ENCODE measurements around the gene H2BK1.

The H2BK1 gene

GRCh38 chr7:151181011-151181431 lies 29.3 kb downstream of the H2BK1 start:
- Histone ChIP-seq H2AFZ (ENCODE audit: low read depth, low read length) (no peak overlapping the region), H4K20me1 (ENCODE audit: insufficient read depth, low read length) (0 out of 2 replicates have a peak, but pooled peaks cover 6% of the 10 kb centered on the region), H3K9ac (ENCODE audit: low read depth, low read length) (no peak overlapping the region), H3K4me3 (ENCODE audit: low read depth in 1 of 2, low read length in 2 of 2) (no peak overlapping the region), H3K36me3 (ENCODE audit: insufficient read depth, low read length) (no peaks in the 10 kb centered on the region), H3K9me3 (ENCODE audit: insufficient read depth, low read length, severe bottlenecking) (no peaks in the 10 kb centered on the region), H3K27me3 (ENCODE audit: insufficient read depth, low read length, poor library complexity) (peaks cover 16% of the 10 kb centered on the region), H3K27ac (ENCODE audit: low read length) (no peak overlapping the region), H3K4me2 (ENCODE audit: insufficient read depth, low read length) (no peak overlapping the region), H3K79me2 (ENCODE audit: insufficient read depth, low read length) (no peaks in the 10 kb centered on the region), H3K4me1 (ENCODE audit: insufficient read depth, low read length) (no peaks in the 10 kb centered on the region)
- TF ChIP-seq, protein P1, sequence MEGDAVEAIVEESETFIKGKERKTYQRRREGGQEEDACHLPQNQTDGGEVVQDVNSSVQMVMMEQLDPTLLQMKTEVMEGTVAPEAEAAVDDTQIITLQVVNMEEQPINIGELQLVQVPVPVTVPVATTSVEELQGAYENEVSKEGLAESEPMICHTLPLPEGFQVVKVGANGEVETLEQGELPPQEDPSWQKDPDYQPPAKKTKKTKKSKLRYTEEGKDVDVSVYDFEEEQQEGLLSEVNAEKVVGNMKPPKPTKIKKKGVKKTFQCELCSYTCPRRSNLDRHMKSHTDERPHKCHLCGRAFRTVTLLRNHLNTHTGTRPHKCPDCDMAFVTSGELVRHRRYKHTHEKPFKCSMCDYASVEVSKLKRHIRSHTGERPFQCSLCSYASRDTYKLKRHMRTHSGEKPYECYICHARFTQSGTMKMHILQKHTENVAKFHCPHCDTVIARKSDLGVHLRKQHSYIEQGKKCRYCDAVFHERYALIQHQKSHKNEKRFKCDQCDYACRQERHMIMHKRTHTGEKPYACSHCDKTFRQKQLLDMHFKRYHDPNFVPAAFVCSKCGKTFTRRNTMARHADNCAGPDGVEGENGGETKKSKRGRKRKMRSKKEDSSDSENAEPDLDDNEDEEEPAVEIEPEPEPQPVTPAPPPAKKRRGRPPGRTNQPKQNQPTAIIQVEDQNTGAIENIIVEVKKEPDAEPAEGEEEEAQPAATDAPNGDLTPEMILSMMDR (IDR thresholded peaks at IDR 0.05; ENCODE audit: borderline replicate concordance, extremely low read depth, low read length, poor library complexity, severe bottlenecking) = no peak
- no peak for TF ChIP-seq EZH2 (IDR thresholded peaks at IDR 0.05; ENCODE audit: borderline replicate concordance, low read depth, low read length, severe bottlenecking)
- ATAC-seq (ENCODE audit: insufficient read depth, low read depth) (no peak), DNase-seq (no peak)

DNA sequence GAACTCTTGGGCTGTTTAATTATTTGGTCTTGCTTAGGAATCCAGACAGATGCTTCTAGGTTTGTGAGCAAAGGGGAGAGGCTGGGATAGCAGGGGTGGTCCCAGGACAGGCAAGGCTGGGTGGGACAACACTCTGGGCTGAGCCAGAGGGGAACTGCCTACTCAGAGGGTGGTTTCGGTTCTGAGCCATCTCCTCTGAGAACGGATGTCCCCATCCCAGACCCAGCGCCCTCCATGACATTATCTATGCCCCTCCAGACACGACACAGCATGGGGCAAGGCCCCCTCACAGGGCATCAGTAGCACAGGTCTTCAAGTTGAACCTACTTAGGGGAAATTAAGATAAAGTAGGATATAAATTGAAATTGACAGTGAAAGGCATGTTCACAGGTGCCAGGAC lies 30.3 kb downstream of the H2BK1 start:
- no peak overlapping the region for H3K4me3 ChIP-seq (ENCODE audit: low read depth in 1 of 2, low read length in 2 of 2)
- no peak for ATAC-seq (ENCODE audit: insufficient read depth, low read depth)
- no peaks in the 10 kb centered on the region for H3K79me2 ChIP-seq (ENCODE audit: insufficient read depth, low read length)
- H2AFZ ChIP-seq (ENCODE audit: low read depth, low read length) = no peak overlapping the region
- 0 out of 2 replicates have a peak, but pooled peaks cover 6% of the 10 kb centered on the region for H4K20me1 ChIP-seq (ENCODE audit: insufficient read depth, low read length)
- H3K4me2 ChIP-seq (ENCODE audit: insufficient read depth, low read length) = no peak overlapping the region
- no peak for DNase-seq
- H3K27ac ChIP-seq (ENCODE audit: low read length) = no peak overlapping the region
- no peak for TF ChIP-seq EZH2 (IDR thresholded peaks at IDR 0.05; ENCODE audit: borderline replicate concordance, low read depth, low read length, severe bottlenecking)
- TF ChIP-seq, protein P1 (IDR thresholded peaks at IDR 0.05; ENCODE audit: borderline replicate concordance, extremely low read depth, low read length, poor library complexity, severe bottlenecking) = no peak
- H3K4me1 ChIP-seq (ENCODE audit: insufficient read depth, low read length) = no peaks in the 10 kb centered on the region
- no peaks in the 10 kb centered on the region for H3K36me3 ChIP-seq (ENCODE audit: insufficient read depth, low read length)
- H3K9ac ChIP-seq (ENCODE audit: low read depth, low read length) = no peak overlapping the region
- H3K27me3 ChIP-seq (ENCODE audit: insufficient read depth, low read length, poor library complexity) = peaks cover 16% of the 10 kb centered on the region
- no peaks in the 10 kb centered on the region for H3K9me3 ChIP-seq (ENCODE audit: insufficient read depth, low read length, severe bottlenecking)

DNA sequence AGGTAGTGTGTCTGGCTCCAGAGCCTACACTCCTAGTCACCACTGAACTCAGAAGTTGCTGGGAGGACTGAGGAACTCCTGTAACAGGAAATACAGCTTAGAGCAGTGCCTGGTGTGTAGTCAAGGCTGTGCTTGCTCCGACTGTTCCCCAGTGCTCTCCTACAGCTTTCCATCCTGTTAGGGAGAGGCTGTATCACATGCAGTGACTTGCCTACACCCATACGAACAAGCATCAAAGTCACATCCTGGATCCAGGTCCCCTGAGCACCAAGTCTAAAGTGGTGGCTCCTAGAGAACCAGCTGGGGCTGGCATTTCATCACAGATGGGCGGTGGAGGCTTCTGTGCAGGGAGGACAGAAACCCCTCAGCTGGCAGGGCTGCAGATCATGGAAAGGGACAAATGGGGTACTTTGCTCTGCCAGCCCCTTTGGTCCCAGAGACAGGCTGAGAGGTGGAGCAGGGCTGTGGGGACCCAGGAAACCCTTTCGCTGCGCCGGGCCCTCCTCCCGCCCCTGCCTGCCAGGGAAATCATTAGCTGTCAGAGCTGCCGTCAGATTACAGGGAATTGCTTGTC lies 30.9 kb downstream of the H2BK1 start:
- no peak overlapping the region for H3K4me2 ChIP-seq (ENCODE audit: insufficient read depth, low read length)
- no peak overlapping the region for H3K9ac ChIP-seq (ENCODE audit: low read depth, low read length)
- ATAC-seq (ENCODE audit: insufficient read depth, low read depth) (no peak), DNase-seq (no peak)
- no peaks in the 10 kb centered on the region for H3K36me3 ChIP-seq (ENCODE audit: insufficient read depth, low read length)
- no peak overlapping the region for H3K4me3 ChIP-seq (ENCODE audit: low read depth in 1 of 2, low read length in 2 of 2)
- TF ChIP-seq, protein P1 (IDR thresholded peaks at IDR 0.05; ENCODE audit: borderline replicate concordance, extremely low read depth, low read length, poor library complexity, severe bottlenecking) = no peak
- no peak for TF ChIP-seq EZH2 (IDR thresholded peaks at IDR 0.05; ENCODE audit: borderline replicate concordance, low read depth, low read length, severe bottlenecking)
- no peaks in the 10 kb centered on the region for H3K9me3 ChIP-seq (ENCODE audit: insufficient read depth, low read length, severe bottlenecking)
- H3K27me3 ChIP-seq (ENCODE audit: insufficient read depth, low read length, poor library complexity) = peaks cover 16% of the 10 kb centered on the region
- H3K79me2 ChIP-seq (ENCODE audit: insufficient read depth, low read length) = no peaks in the 10 kb centered on the region
- 0 out of 2 replicates have a peak, but pooled peaks cover 6% of the 10 kb centered on the region for H4K20me1 ChIP-seq (ENCODE audit: insufficient read depth, low read length)
- H2AFZ ChIP-seq (ENCODE audit: low read depth, low read length) = no peak overlapping the region
- H3K27ac ChIP-seq (ENCODE audit: low read length) = no peak overlapping the region
- no peaks in the 10 kb centered on the region for H3K4me1 ChIP-seq (ENCODE audit: insufficient read depth, low read length)

Data from DND-41 (cell line).